HEK293T (cell line): ENCODE data around the gene HSD17B11.
"Not testable (repeated sequence)": the region's sequence is repeated elsewhere in the genome, so short reads cannot be mapped to it uniquely, and the experiment has no call there.

Source experiments
- ARNT ChIP-seq: fragments of 450-650 bp; IDR thresholded peaks from 2 replicates; pipeline ENCODE4 v1.6.1; 2017; ENCODE audit warnings: mild to moderate bottlenecking
- BHLHE40 ChIP-seq: fragments of 450-650 bp; IDR thresholded peaks from 2 replicates; pipeline ENCODE4 v1.6.1; 2016; ENCODE audit warnings: mild to moderate bottlenecking, moderate library complexity, borderline replicate concordance
- ELF4 ChIP-seq: fragments of 450-650 bp; IDR thresholded peaks from 2 replicates; pipeline ENCODE4 v1.6.1; 2017; ENCODE audit warnings: antibody characterized with exemption
- FOXK2 ChIP-seq: fragments of 450-650 bp; IDR thresholded peaks from 2 replicates; pipeline ENCODE4 v1.6.1; 2016; ENCODE audit warnings: mild to moderate bottlenecking
- FOXM1 ChIP-seq: fragments of 450-650 bp; IDR thresholded peaks from 2 replicates; pipeline ENCODE4 v1.6.1; 2017; ENCODE audit warnings: mild to moderate bottlenecking, borderline replicate concordance
- L3MBTL2 ChIP-seq: fragments of 450-650 bp; conservative IDR thresholded peaks from 2 replicates; pipeline ENCODE4 v1.6.1; 2016; ENCODE audit warnings: mild to moderate bottlenecking
- SP1 ChIP-seq: fragments of 450-650 bp; IDR thresholded peaks from 2 replicates; pipeline ENCODE4 v1.6.1; 2017
- SUZ12 ChIP-seq: fragments of 450-650 bp; IDR thresholded peaks from 2 replicates; pipeline ENCODE4 v1.6.1; 2016; ENCODE audit warnings: mild to moderate bottlenecking

GRCh38 chr4:87293889-87294288, 97.1 kb downstream of the HSD17B11 start:
- not testable (repeated sequence) for TF ChIP-seq ELF4, FOXM1, L3MBTL2, SUZ12, BHLHE40, ARNT, SP1, FOXK2
